Caki2 (cell line): ENCODE data around the gene SFMBT2. TPM values are rescaled to one million over a fixed set of nuclear protein-coding genes. Genes with fewer than 3 reads are reported as not detected.

Experiments
- DNase-seq: peaks from one replicate; pipeline ENCODE4 v3.0.0-alpha.2; 2015; ENCODE audit warnings: low read depth
- in situ Hi-C: cut with HindIII; loops from 2 replicates; pipeline ENCODE4 v1.10.0; 2016; ENCODE audit warnings: low sequenced_read_pairs, low pct_unique_long_range_greater_than_20kb, mixed read lengths
- total RNA-seq: library from RNA; depleted of rRNA; stranded (reverse); fragments of >200 nt; shearing (Covaris generic); gene quantifications from 2 replicates; pipeline ENCODE4 v1.2.3, GENCODE V29; 2014; ENCODE audit warnings: low replicate concordance

Gene SFMBT2
- total RNA-seq, 1 experiment from 2014 or later = 0.24 TPM

DNA sequence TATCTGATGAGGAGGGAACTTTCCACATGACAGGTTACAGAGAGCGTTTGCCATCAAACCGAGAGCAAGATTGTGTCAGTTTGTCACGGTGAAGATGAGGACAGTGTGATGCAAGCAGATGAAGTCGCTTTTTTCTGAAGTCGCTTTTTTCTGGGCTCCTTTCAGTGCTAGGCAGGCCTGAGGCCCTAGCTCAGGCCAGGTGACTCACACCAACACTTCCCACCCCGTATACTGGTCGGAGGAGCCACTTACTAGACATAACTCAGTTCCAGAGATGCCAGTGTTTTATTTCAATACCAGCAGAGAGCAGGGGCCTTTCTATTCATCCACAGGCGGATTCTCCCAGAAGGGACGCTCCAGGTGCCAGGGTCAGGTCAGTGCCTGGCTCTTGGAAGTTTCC lies 58.9 kb downstream of the SFMBT2 start:
- in situ Hi-C loops = no loop called here
- no peak for DNase-seq

GRCh38 chr10:7350541-7351195 lies 60.2 kb downstream of the SFMBT2 start:
- in situ Hi-C loops = no loop called here
- no peak for DNase-seq

DNA sequence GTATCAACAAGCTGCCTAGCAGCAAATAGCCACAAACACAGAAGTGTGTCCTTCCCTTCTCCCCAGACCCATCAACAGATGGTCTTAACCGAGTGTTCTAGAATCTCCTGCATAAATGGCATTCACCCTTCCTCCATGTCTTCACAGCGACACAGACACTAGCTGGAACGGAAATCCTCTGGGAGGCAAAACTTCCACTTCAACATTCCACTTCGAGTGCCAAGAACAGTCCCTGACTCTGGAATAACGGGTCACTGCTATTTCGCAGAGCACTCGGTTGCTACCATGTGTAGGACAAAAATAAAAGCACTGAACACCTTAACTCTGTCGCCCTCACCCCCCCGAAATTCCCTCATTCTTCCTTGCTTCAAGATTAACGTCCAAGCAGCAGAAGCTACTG lies 65.1 kb downstream of the SFMBT2 start:
- in situ Hi-C loops = no loop called here
- DNase-seq = no peak

DNA sequence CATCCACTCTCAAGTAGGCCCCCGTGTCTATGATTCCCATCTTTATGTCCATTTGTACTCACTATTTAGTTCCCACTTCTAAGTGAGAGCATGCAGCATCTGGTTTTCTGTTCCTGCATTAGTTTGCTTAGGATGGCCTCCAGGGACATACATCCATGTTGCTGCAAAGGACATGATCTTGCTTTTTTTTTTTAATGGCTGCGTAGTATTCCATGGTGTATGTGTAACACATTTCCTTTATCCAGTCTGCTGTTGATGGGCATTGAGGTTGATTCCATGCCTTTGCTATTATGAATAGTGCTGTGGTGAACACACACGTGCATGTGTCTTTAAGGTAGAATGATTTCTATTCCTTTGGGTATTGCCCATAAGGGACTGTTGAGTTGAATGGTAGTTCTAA lies 67.8 kb downstream of the SFMBT2 start:
- DNase-seq = no peak
- in situ Hi-C loops = no loop called here

GRCh38 chr10:7340179-7340874 lies 70.5 kb downstream of the SFMBT2 start:
- DNase-seq = no peak
- in situ Hi-C loops = no loop called here

GRCh38 chr10:7339510-7339909 lies 71.3 kb downstream of the SFMBT2 start:
- in situ Hi-C loops = no loop called here
- DNase-seq = no peak

DNA sequence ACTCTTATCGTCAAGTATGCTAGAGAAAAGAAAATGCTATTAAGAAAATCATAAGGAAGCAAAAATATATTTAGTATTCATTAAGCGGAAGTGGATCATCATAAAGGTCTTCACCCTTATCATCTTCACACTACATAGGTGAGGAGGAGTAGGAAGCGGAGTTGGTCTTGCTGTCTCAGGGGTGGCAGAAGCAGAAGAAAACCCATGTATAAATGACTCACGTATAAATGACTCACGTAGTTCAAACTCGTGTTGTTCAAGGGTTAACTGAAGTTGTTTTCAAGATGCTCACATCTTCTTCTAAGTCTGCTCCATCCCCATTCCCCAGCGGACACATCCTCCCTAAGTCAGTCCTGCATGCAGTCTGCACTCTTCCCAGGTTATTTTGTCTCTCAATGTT lies 72.4 kb downstream of the SFMBT2 start:
- in situ Hi-C loops = no loop called here
- DNase-seq = no peak

DNA sequence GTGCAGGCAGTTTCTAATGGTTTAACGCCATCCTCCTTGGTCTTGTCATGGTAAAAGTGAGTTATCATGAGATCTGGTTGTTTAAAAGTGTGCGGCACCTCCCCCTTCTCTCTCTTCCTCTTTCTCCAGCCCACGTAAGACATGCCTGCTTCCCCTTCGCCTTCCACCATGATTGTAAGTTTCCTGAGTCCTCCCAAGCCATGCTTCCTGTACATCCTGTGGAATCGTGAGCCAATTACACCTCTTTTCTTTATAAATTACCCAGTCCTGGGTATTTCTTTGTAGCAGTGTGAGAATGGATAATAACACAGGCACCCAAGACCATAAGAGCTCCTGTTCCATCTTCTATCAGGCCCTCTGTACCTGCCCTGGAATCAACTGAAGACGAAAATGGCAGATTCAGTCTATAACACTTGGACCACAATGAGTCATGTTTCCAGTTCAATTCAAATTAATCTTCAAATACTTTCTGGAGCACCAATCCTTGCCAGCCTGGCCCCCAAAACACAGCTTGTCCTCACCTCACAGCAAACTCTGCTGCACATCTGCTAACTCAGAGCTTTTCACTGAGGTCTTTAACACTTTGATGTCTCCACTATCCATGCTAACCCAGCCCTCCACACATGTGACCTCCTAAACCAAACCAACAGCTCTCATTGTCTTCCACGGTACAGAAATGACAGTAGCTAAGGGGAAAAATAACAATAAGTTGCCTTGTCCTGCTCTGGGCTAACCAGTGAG lies 73.2 kb downstream of the SFMBT2 start:
- no peak for DNase-seq
- in situ Hi-C loops = no loop called here

DNA sequence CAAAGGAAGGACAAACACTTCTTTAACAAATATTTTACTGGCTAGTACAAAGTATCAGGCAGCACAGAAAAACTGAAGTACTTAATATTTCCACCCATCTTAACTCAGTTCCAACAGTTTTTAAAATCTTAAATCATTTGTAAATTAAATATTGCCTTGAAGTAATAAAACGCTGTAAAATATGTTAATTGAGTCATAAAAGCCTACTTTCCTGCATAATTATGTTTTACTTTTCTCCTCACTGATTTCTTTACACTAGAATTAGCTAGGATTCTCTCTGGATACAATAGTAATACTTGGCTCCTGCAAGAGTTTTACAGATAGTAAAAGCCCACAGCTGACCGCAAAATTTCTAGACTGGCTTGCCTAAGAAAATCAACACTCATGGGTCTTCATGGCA lies 74.9 kb downstream of the SFMBT2 start:
- in situ Hi-C loops = no loop called here
- no peak for DNase-seq

DNA sequence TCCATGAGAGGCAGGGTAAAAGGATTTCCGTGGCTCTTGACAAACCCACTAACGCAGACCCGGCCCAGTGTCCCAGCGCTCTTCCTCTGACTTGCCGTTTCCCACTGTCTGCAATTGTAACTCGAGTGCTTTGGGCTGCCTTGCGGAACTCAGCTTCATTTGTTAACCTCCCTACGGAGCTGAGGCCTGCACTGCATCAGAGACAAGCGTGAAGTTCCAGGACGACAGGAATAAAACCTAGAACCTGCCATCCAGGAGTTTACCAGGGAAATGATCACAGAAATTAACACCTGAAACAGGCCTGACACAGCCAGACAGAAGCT lies 76.2 kb downstream of the SFMBT2 start:
- in situ Hi-C loops = no loop called here
- DNase-seq = no peak

DNA sequence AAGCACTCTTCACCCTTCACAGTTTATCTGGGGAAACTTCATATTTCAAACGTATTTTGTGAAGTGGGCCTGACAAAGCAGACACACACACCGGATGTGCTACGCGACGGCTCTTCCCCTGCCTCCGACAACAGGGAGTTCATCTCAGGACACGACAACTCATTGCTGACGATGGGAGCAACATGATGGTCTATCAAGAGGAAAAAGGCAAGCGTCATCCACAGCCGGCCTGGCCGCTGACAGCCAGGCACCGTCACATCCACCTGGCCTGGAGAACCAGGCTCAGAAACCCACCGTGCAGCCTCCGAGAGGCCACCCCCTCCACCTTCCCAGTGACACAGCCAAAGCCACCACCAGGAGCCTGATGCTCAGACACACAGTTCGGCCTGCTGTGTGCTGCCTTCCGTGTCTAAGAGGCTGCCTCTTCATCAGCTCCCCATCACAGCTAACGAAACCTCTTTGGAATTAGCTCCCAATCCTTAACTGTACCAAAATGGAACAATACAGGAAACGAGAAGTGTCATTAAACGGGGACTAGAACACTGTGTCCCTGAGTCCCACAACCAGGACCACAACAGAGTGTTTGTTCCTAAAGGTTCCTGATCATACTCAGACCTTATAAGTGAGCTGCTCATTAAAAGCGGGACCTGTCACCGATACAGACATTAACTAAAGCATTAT lies 76.7 kb downstream of the SFMBT2 start:
- DNase-seq = no peak
- in situ Hi-C loops = no loop called here

- DNase-seq = no peak
- in situ Hi-C loops = no loop called here
These were observed 81.6 kb downstream of the SFMBT2 start for GRCh38 chr10:7329219-7329618.

GRCh38 chr10:7327885-7328284 lies 82.9 kb downstream of the SFMBT2 start:
- no peak for DNase-seq
- in situ Hi-C loops = no loop called here

DNA sequence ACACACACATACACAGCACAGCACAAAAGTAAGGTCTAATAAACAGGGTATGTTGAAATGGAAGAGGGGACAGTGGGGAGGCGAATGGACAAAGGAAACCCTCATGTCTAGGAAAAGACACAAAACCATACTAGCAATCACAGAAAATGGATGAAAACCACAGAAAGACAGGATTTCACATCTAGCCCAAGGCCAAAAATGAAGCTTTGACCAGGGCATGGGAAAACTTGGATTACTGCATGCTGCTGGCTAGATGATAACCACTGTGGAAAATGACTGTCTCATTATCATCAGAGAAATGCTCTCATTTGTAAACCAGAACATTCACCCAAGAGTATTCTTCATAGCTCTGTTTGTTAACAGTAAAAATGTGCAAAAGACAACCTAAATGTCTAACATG lies 88.2 kb downstream of the SFMBT2 start:
- no peak for DNase-seq
- in situ Hi-C loops = no loop called here

- no peak for DNase-seq
- in situ Hi-C loops = no loop called here
These were observed 90.8 kb downstream of the SFMBT2 start for GRCh38 chr10:7320072-7320471.

GRCh38 chr10:7319632-7320031 lies 91.2 kb downstream of the SFMBT2 start:
- DNase-seq = no peak
- in situ Hi-C loops = no loop called here

DNA sequence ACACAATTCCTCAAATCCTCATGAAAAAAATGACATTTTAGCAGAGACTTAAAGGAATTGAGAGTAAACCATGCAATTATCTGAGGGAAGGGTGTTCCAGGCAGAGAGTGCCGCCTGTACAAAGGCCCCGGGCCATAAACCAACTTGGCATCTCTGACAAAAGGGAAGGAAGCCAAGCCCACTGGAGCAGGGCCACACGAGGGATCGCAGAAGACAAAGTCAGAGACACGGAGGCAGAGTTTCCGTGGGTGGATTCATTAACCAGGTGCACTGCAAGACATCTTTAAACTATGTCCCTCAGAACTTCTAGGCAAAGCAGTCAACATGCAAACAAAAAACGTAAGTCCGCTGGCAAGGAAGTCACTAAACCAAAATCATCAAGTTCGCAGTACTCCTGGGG lies 92.0 kb downstream of the SFMBT2 start:
- DNase-seq = no peak
- in situ Hi-C loops = no loop called here

GRCh38 chr10:7317786-7318446 lies 92.9 kb downstream of the SFMBT2 start:
- in situ Hi-C loops = no loop called here
- no peak for DNase-seq

DNA sequence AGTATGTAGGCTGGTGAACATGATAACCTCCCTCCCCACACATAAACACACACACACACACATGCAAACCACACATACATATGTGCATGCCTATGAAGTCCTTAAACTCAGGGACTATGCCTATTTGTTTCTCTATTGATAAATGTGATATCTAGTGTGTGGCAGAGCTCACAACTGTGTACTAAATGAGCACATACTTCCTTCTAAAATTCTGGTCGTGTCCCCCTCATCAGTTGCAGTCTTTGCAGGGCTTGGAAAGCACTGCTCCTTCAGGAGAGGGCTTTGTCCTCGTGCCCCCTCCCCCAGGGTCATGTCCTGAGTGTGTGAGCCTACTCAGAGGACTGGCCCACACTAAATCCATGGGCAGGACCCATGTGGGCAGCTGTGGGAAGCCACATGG lies 94.0 kb downstream of the SFMBT2 start:
- no peak for DNase-seq
- in situ Hi-C loops = no loop called here
